ENCODE measurements around the gene ZNF382.

ZNF382 gene

GRCh38 chr19:36605101-36605876 is at the start of gene ZNF382:
TSS of gene ZNF382 (plus strand) at chr19:36605313. CDS start at chr19:36609915, 4,602 bp downstream.
- H2AFZ ChIP-seq (ENCODE audit: low read depth), result no peak within 1 kb of the TSS
- TF ChIP-seq CTCF (conservative IDR thresholded peaks at IDR 0.05; ENCODE audit: low read depth, low read length), result no peak

GRCh38 chr19:36564391-36564790 is 40.7 kb upstream of the ZNF382 start:
- H3K4me1 ChIP-seq (ENCODE audit: low read depth, poor library complexity, severe bottlenecking), result no peaks in the 10 kb centered on the region
- TF ChIP-seq CTCF (conservative IDR thresholded peaks at IDR 0.05; ENCODE audit: low read depth, low read length), result no peak
- no peak overlapping the region for H3K4me3 ChIP-seq (IDR thresholded peaks at IDR 0.05; ENCODE audit: insufficient read depth, low read depth, low read length)
- no peak overlapping the region for H3K27ac ChIP-seq
- no peaks in the 10 kb centered on the region for H3K27me3 ChIP-seq (ENCODE audit: insufficient read depth, low read depth)
- H3K4me2 ChIP-seq, result no peak overlapping the region
- no peaks in the 10 kb centered on the region for H4K20me1 ChIP-seq (ENCODE audit: insufficient read depth)
- H3K36me3 ChIP-seq (ENCODE audit: insufficient read depth), result no peaks in the 10 kb centered on the region
- H2AFZ ChIP-seq (ENCODE audit: low read depth), result no peak overlapping the region
- H3K9ac ChIP-seq, result no peak overlapping the region
- H3K79me2 ChIP-seq (ENCODE audit: insufficient read depth, low read depth), result no peaks in the 10 kb centered on the region

More at GRCh38 chr19:36605101-36605876, at the start of gene ZNF382:
- Histone ChIP-seq H3K27me3 (ENCODE audit: insufficient read depth, low read depth) (no peaks in the 10 kb centered on the region), H3K36me3 (ENCODE audit: insufficient read depth) (no peaks in the 10 kb centered on the region), H3K4me1 (ENCODE audit: low read depth, poor library complexity, severe bottlenecking) (no peaks in the 10 kb centered on the region), H4K20me1 (ENCODE audit: insufficient read depth) (no peaks in the 10 kb centered on the region), H3K4me2 (no peak within 1 kb of the TSS), H3K9ac (no peak within 1 kb of the TSS), H3K27ac (no peak within 1 kb of the TSS), H3K79me2 (ENCODE audit: insufficient read depth, low read depth) (no peaks in the 10 kb centered on the region), H3K4me3 (IDR thresholded peaks at IDR 0.05; ENCODE audit: insufficient read depth, low read depth, low read length) (no peak within 1 kb of the TSS)

GRCh38 chr19:36572593-36573019 is 32.5 kb upstream of the ZNF382 start:
- peak overlapping the region; percentile 34; the same call in 1 of the 2 replicates for H3K4me2 ChIP-seq
- peak overlapping the region; percentile 50 for H3K27ac ChIP-seq
- H3K4me1 ChIP-seq (ENCODE audit: low read depth, poor library complexity, severe bottlenecking), result no peaks in the 10 kb centered on the region
- no peak for TF ChIP-seq CTCF (conservative IDR thresholded peaks at IDR 0.05; ENCODE audit: low read depth, low read length)
- 0 out of 2 replicates have a peak, but pooled peaks cover 6% of the 10 kb centered on the region for H3K79me2 ChIP-seq (ENCODE audit: insufficient read depth, low read depth)
- H2AFZ ChIP-seq (ENCODE audit: low read depth), result peak overlapping the region; percentile 91
- no peaks in the 10 kb centered on the region for H3K27me3 ChIP-seq (ENCODE audit: insufficient read depth, low read depth)
- no peaks in the 10 kb centered on the region for H3K36me3 ChIP-seq (ENCODE audit: insufficient read depth)
- H3K9ac ChIP-seq, result peak overlapping the region; percentile 64; the same call in 1 of the 2 replicates
- H4K20me1 ChIP-seq (ENCODE audit: insufficient read depth), result no peaks in the 10 kb centered on the region
- no peak overlapping the region for H3K4me3 ChIP-seq (IDR thresholded peaks at IDR 0.05; ENCODE audit: insufficient read depth, low read depth, low read length)

GRCh38 chr19:36573020-36573894 is 31.9 kb upstream of the ZNF382 start, which contains the start of gene ZNF529:
TSS of gene ZNF529 (minus strand) at chr19:36573292. CDS start at chr19:36572346, 946 bp downstream.
- H3K27ac ChIP-seq, result peak within 1 kb of the TSS; percentile 50
- TF ChIP-seq CTCF (conservative IDR thresholded peaks at IDR 0.05; ENCODE audit: low read depth, low read length), result no peak
- H2AFZ ChIP-seq (ENCODE audit: low read depth), result peak within 1 kb of the TSS; percentile 91
- no peaks in the 10 kb centered on the region for H3K4me1 ChIP-seq (ENCODE audit: low read depth, poor library complexity, severe bottlenecking)
- H3K4me3 ChIP-seq (IDR thresholded peaks at IDR 0.05; ENCODE audit: insufficient read depth, low read depth, low read length), result no peak within 1 kb of the TSS
- H3K27me3 ChIP-seq (ENCODE audit: insufficient read depth, low read depth), result no peaks in the 10 kb centered on the region
- H3K4me2 ChIP-seq, result peak within 1 kb of the TSS; percentile 34
- no peaks in the 10 kb centered on the region for H3K36me3 ChIP-seq (ENCODE audit: insufficient read depth)
- peak within 1 kb of the TSS; percentile 64; the same call in 1 of the 2 replicates for H3K9ac ChIP-seq
- no peaks in the 10 kb centered on the region for H4K20me1 ChIP-seq (ENCODE audit: insufficient read depth)
- 0 out of 2 replicates have a peak, but pooled peaks cover 6% of the 10 kb centered on the region for H3K79me2 ChIP-seq (ENCODE audit: insufficient read depth, low read depth)

All from KMS-11 (cell line).